GM12873 (cell line): ENCODE data around the gene RAI1.

Source experiments
- CTCF ChIP-seq: IDR thresholded peaks from 2 replicates; pipeline ENCODE4 v1.5.1; 2012; ENCODE audit warnings: low read depth, mild to moderate bottlenecking, moderate library complexity, low read length, control low read depth; ENCODE audit not compliant: insufficient read depth; ENCODE audit errors: missing control alignments

Gene RAI1

GRCh38 chr17:17786998-17787397, 105.7 kb downstream of the RAI1 start:
- no peak for TF ChIP-seq CTCF

- TF ChIP-seq CTCF: no peak
These were observed 106.3 kb downstream of the RAI1 start for GRCh38 chr17:17787568-17787967.

- no peak for TF ChIP-seq CTCF
These were observed 107.7 kb downstream of the RAI1 start for GRCh38 chr17:17788967-17789366.

GRCh38 chr17:17789410-17789809, 108.2 kb downstream of the RAI1 start:
- no peak for TF ChIP-seq CTCF

- no peak for TF ChIP-seq CTCF
These were observed 108.8 kb downstream of the RAI1 start for GRCh38 chr17:17789828-17790636.

GRCh38 chr17:17790637-17791464, 109.6 kb downstream of the RAI1 start:
- TF ChIP-seq CTCF: no peak

- no peak for TF ChIP-seq CTCF
These were observed 110.8 kb downstream of the RAI1 start for GRCh38 chr17:17792037-17792550.
